Anterior cingulate cortex (tissue), 58 donors: ENCODE data around the gene CARNS1.

Source experiments
- DNase-seq, 58 donors: peaks; one replicate each; lab custom pipeline; 2025; lab: John Stamatoyannopoulos, UW

Gene CARNS1

GRCh38 chr11:67407688-67408163 is 7.8 kb upstream of the CARNS1 start:
- no peak for DNase-seq

DNA sequence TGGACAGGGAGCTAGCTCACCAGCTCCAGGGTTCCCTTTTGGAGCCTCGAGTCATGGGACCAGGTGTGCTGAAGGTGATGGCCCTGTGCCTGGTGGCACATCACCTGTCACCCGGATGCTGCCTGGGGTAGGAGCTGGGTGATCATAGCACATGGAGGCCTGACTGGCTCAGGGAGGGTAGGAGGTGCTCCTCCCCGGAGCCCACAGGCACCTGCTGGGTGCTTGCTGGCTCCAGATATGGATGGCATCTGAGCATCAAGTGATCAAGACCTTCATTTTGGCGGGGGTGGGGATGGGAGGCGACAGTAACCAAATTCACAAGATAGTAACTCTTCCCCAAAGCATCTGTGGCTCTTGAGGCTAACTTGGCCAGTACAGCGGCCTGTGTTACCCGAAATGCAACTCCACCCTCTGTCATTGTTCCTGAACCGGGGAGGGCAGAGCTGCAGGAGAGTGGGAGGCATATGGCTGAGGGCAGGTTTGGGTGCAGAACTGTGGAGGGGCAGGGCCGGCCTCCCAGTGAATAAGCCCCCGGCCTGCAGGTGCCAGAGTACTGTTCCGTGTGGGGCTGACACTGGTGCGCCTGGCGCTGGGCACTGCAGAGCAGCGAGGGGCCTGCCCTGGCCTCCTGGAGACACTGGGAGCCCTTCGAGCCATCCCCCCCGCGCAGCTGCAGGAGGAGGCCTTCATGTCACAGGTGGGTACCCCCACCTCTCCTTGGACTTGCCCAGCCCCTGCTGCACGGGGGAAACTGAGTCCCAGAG is 6.9 kb upstream of the CARNS1 start:
- no peak for DNase-seq

DNA sequence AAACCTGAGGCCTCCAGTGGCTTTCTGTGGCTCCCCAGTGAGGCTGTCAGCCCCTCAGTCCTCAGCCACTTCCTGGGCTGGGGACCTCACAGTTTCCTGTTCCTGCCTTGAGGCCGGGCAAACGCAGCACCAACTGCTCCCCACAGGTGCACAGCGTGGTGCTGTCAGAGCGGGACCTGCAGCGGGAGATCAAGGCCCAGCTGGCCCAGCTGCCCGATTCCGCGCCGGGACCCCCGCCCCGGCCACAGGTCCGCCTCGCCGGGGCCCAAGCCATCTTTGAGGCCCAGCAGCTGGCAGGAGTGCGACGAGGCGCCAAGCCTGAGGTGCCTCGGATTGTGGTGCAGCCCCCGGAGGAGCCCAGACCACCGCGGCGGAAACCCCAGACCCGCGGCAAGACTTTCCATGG is 6.2 kb upstream of the CARNS1 start:
- no peak for DNase-seq

- DNase-seq, result peak in 2 of 58 donors; percentile 54 to 75
These were observed 5.6 kb upstream of the CARNS1 start for GRCh38 chr11:67409781-67410368.

DNA sequence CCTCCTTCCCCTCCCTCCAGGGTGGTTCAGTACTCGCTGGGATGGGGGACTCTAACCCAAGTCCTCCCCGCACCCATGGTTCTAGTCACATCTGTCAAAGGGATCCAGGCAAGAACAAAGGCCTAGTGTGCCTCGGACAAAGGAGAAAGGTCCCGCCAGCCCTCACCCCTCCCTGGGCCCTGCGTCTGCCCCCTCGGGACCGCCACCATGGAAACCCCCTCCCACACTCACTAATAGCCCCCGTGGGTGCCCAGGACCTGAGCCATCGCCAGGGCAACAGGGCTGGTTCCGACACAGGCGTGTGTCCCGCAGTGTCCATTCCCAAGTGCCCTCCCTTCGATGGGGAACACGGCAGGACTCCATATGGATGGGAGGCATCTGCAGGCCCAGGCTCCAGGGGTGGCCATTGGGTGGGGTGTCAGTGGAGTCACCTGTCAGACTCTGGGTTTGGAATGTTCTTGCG is 5.1 kb upstream of the CARNS1 start:
- peak in 49 of 58 donors; percentile 14 to 92 (median 73) for DNase-seq

DNA sequence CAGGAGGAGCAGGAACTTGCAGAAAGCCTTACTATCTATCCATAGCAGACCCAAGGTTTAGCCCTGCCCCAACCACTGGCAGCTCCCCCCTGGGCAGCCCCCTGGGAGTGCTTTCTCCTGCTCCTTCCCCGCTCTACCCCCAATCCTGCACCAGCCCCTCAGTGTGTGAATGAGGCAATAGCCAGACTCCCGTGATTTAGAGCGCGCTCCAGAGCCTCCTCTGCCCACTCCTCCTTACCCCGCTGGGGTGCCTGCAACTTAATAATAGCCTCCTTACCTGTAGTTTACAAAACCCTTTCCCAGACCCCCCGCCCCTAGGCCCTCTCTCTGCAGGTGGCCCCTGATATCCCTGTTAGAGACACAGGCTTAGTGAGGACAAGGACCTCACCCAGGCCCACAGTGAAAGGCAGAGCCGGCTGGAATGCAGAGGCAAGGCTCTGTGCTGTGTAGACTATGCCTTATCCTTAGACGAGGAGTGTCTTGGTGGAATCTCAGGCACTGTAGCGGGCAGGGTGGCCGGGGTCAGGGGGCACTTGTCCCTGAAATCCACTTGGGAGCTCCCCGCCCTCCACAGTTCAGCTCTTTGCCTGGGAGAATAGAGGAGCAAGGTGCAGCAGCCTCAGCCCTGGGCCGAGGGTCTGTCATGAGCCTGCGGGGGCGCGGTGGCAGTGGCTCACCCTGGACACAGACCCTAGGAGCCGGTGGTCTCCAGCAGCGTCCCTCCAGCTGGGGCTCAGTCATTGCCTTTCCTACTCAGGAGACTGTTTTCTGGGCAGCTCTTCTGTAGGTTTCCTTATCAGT is 4.3 kb upstream of the CARNS1 start:
- no peak for DNase-seq

DNA sequence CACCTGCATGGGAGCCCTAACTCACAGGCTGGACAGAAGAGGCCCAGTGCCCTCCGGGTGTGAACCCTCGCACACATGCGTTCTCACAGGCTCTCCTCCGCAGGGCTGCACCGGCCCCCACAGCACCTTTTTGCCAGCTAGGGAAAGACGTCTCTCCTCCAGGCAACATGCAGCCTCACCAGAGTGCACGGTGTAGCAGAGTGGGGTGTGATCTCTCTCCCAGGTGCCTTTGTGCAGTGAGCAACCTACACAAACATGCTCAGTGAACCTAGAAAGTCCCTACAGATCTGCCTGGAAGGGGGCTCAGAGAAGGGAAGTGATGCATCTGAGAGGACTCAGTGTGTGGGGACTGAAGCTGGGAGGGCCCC is 3.7 kb upstream of the CARNS1 start:
- peak in 1 of 58 donors; percentile 53 for DNase-seq

- DNase-seq, result no peak
These were observed 2.8 kb upstream of the CARNS1 start for GRCh38 chr11:67412495-67413179.

- DNase-seq, result peak in 1 of 58 donors; percentile 28
These were observed 2.1 kb upstream of the CARNS1 start for GRCh38 chr11:67413266-67413849.

DNA sequence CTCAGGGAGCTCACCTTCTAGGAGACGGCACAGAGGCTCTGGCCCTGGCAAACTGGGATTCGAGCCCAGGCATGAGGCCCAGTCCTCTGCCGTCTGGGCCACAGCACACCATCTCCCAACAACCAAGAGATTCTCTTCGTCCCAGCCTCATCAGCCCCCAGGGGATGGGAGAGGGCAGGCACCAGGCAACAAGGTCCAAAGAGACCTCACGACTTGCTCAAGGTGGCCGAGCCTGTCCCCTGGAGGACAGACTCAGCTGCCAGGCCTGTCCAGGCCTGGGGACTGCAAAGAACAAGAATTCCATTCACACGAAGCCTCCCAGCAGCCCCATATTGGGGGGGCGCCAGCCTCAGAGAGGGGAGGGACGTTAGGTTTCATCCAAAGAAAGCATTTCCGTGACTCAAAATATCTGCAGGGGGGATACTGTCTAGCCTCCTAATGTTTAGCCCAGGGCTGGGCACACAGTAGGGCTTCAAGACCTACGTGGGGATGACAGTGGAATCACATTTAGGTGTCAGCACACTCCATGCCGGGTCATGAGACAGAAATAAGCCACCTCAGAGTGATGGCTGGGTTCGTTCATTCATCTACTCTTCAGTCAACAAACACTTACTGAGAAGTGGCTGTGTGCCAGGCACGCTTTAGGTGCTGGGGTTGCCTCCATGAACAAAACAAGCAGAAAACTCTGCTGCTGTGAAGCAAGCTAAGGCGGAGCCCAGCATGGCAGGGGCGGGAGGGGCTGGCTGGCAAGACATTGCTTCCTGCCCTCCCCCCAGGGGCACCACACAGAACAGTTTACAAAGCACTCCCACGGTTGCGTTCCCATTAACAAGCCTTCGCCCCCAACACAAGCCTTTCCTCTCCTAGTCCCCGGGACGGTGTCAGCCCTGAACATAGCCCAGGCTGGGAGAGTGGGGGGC is 1.2 kb downstream of the CARNS1 start:
- peak in 10 of 58 donors; percentile 17 to 69 (median 41) for DNase-seq

GRCh38 chr11:67417425-67417824 is 1.9 kb downstream of the CARNS1 start:
- DNase-seq, result no peak

- peak in 5 of 58 donors; percentile 19 to 55 (median 22) for DNase-seq
These were observed 3.2 kb downstream of the CARNS1 start for GRCh38 chr11:67418476-67419281.

DNA sequence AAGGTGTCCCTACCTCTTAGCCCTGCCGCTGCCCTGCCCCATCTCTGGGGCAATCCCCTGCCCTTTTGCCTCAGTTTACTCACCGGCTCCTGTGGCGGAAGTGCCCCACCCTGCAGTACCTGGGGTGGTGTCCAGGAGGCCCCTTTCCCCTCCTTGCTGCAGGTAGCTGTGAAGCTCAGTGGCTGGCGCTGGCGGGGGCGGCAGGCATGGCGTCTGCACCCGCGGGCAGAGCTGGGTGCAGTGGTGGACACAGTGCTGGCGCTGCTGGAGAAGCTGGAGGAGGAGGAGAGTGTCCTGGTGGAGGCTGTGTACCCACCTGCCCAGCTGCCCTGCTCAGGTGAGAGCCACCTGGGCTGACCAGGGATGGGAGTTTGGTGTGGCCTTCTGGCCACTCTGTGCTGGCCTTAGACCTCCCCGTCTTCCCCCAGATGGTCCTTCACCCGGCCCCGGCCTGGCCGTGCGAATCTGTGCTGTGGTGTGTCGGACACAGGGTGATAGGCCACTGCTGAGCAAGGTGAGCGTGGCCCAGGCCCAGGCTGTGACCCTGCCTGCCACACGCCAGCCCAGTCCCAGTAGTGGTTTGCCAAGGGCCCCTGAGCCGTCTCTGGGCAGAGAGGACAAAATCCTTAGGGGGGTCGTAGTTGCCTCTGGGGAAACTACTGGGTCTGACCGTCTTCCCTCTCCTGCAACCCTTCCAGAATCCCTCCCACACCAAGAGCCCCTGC is 4.0 kb downstream of the CARNS1 start:
- DNase-seq, result no peak

- peak in 1 of 58 donors; percentile 46 for DNase-seq
These were observed 4.7 kb downstream of the CARNS1 start for GRCh38 chr11:67420147-67420645.

DNA sequence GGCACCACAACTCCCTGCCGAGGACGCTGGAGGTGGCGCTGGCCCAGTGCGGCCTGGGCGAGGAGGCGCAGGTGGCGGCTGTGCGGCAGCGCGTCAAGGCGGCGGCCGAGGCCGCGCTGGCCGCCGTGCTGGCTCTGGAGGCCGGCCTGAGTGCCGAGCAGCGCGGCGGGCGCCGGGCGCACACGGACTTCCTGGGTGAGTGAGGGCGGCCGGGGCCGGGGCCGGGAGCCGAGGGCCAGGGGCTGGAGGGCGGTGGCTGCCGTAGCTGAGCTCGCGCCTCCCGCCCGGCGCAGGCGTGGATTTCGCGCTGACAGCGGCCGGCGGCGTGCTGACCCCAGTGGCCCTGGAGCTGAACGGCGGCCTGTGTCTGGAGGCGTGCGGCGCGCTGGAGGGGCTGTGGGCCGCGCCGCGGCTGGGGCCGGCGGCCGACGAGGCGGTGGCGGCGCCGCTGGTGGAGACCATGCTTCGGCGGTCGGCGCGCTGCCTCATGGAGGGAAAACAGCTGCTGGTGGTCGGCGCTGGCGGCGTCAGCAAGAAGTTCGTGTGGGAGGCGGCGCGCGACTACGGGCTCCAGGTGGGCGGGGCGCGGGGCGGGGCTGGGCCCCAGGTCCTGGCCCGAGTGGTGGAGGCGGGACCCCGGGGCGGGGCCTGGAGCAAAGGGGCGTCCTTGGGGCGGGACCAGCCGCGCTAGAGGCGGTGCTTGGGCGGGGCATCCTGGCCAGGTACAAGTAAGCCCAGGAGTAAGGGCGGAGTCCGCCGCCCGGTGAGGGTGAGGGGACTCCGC is 5.4 kb downstream of the CARNS1 start:
- DNase-seq, result peak; percentile 21 to 96 (median 87)

DNA sequence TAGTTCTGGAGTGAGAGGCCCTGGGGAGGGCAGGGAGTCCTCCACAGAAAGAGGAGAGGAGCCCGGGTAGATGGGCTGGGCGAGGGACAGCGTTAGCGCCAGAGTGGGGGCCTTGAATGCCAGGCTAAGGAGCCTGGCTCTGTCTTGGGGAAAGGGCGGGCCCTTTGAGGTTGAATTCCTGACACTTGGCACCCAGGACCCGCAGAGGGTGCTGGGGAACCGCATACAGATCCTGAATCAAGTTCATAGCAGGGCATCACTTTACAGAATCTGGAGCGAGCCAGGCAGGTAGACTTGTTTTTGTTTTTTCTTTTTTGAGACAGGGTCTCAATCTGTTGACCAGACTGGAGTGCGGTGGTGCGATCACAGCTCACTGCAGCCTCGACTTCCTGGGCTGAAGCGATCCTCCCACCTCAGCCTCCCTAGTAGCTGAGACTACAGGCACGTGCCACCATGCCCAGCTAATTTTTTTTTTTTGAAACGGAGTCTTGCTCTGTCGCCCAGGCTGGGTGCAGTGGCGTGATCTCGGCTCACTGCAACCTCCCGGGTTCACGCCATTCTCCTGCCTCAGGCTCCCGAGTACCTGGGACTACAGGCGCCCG is 6.1 kb downstream of the CARNS1 start:
- DNase-seq, result no peak
